ENCODE measurements around the gene RTN1.

- TF ChIP-seq, protein P1, sequence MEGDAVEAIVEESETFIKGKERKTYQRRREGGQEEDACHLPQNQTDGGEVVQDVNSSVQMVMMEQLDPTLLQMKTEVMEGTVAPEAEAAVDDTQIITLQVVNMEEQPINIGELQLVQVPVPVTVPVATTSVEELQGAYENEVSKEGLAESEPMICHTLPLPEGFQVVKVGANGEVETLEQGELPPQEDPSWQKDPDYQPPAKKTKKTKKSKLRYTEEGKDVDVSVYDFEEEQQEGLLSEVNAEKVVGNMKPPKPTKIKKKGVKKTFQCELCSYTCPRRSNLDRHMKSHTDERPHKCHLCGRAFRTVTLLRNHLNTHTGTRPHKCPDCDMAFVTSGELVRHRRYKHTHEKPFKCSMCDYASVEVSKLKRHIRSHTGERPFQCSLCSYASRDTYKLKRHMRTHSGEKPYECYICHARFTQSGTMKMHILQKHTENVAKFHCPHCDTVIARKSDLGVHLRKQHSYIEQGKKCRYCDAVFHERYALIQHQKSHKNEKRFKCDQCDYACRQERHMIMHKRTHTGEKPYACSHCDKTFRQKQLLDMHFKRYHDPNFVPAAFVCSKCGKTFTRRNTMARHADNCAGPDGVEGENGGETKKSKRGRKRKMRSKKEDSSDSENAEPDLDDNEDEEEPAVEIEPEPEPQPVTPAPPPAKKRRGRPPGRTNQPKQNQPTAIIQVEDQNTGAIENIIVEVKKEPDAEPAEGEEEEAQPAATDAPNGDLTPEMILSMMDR (IDR thresholded peaks at IDR 0.05; ENCODE audit: low read depth, low read length), result no peak
- TF ChIP-seq EZH2phosphoT487 (IDR thresholded peaks at IDR 0.05; ENCODE audit: low read depth), result no peak
Measured at GRCh38 chr14:59582161-59582560, 288.4 kb downstream of the RTN1 start.

Measured in OCI-LY3 (cell line).